Loucy (cell line): ENCODE results near the gene TTLL3.
"Not testable (repeated sequence)": the region's sequence is repeated elsewhere in the genome, so short reads cannot be mapped to it uniquely, and the experiment has no call there.

Experiments
- H2AFZ ChIP-seq: fragments of 200-600 bp; sonication (generic); 2 replicates; pipeline ENCODE4 v1.6.0; 2016; ENCODE audit warnings: antibody characterized with exemption, mild to moderate bottlenecking, low read length, moderate library complexity
- H3F3A ChIP-seq: fragments of 200-600 bp; 2 replicates; pipeline ENCODE4 v1.6.0; 2016; ENCODE audit warnings: antibody characterized with exemption, low read depth, mild to moderate bottlenecking
- H3K27me3 ChIP-seq: fragments of 200-600 bp; sonication (generic); 2 replicates; pipeline ENCODE4 v1.6.1; 2014; ENCODE audit warnings: low read length, mild to moderate bottlenecking; ENCODE audit not compliant: insufficient read depth, poor library complexity, severe bottlenecking
- H3K36me3 ChIP-seq: fragments of 200-600 bp; sonication (generic); 2 replicates; pipeline ENCODE4 v1.6.1; 2016; ENCODE audit warnings: low read length; ENCODE audit not compliant: insufficient read depth
- H3K4me1 ChIP-seq: fragments of 200-600 bp; sonication (generic); 2 replicates; pipeline ENCODE4 v1.5.1; 2014; ENCODE audit warnings: low read length, mild to moderate bottlenecking; ENCODE audit not compliant: insufficient read depth, poor library complexity, severe bottlenecking
- H3K4me2 ChIP-seq: fragments of 200-600 bp; sonication (generic); 2 replicates; pipeline ENCODE4 v1.6.0; 2014; ENCODE audit warnings: antibody characterized with exemption, low read length, low read depth, mild to moderate bottlenecking; ENCODE audit not compliant: poor library complexity, severe bottlenecking
- H3K4me3 ChIP-seq: fragments of 200-600 bp; sonication (generic); 2 replicates; pipeline ENCODE4 v1.5.1; 2014; ENCODE audit warnings: low read length, mild to moderate bottlenecking, mixed read lengths; ENCODE audit not compliant: poor library complexity, severe bottlenecking
- H3K79me2 ChIP-seq: fragments of 200-600 bp; sonication (generic); 2 replicates; pipeline ENCODE4 v1.6.1; 2014; ENCODE audit warnings: low read length; ENCODE audit not compliant: insufficient read depth
- H3K9ac ChIP-seq: fragments of 200-600 bp; sonication (generic); 2 replicates; pipeline ENCODE4 v1.6.0; 2014; ENCODE audit warnings: mild to moderate bottlenecking, low read depth, low read length, moderate library complexity; ENCODE audit not compliant: poor library complexity, severe bottlenecking
- H3K9me2 ChIP-seq: fragments of 200-600 bp; sonication (generic); replicated peaks from 2 replicates; pipeline ENCODE4 v1.6.1; 2016; ENCODE audit warnings: low read depth, low read length, mixed read lengths
- H3K9me3 ChIP-seq: fragments of 200-600 bp; sonication (generic); 2 replicates; pipeline ENCODE4 v1.6.1; 2014; ENCODE audit warnings: mild to moderate bottlenecking, antibody characterized with exemption, low read length, low read depth; ENCODE audit not compliant: insufficient read depth
- H4K20me1 ChIP-seq: fragments of 200-600 bp; sonication (generic); 2 replicates; pipeline ENCODE4 v1.6.0; 2014; ENCODE audit warnings: antibody characterized with exemption, low read length, mild to moderate bottlenecking; ENCODE audit not compliant: insufficient read depth, poor library complexity, severe bottlenecking
- EZH2phosphoT487 ChIP-seq: fragments of 200-600 bp; IDR thresholded peaks from 2 replicates; pipeline ENCODE4 v1.6.1; 2018; ENCODE audit warnings: antibody characterized with exemption, mild to moderate bottlenecking, moderate library complexity, borderline replicate concordance
- TF ChIP-seq, protein P1 (sequence below): fragments of 200-600 bp; sonication (generic); conservative IDR thresholded peaks from 2 replicates; pipeline ENCODE4 v1.5.1; 2014; ENCODE audit warnings: mild to moderate bottlenecking, antibody characterized with exemption, low read length

Gene TTLL3

DNA sequence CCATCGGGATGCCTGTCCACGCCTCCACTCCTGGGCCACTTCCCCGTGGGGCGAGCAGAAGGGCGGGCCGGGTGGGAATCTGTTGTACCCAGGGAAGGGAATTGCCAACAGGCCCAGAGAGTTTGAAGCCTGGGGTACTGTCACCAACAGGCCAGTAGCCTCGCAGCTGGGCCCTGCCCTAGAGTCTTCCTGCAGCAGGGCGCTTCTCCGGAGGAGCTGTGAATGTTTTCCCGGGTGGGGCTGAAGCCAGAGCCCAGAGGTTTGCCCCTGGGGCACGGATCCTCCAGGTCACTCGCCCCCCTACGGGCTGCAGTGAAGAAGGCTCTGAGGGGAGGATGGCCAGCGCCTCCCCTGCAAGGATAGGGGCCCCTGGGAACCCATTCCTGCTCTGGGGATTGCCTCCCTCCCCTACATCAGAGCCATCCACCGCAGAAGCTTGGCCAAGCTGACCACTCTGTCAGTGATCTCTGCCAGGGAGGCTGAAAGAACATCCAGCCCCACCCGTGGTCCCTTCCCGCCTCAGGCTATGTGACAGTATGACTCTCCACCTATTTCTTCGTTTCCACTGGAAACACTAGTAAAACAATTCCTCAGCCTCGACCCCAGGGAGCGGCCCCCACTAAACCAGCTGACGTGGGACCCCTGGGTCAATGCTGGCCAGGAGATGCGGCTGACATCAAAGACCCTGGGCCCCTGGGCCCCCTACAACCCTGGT, 53.2 kb downstream of the TTLL3 start:
- no peaks in the 10 kb centered on the region for H3K36me3 ChIP-seq
- TF ChIP-seq EZH2phosphoT487: no peak
- TF ChIP-seq, protein P1, sequence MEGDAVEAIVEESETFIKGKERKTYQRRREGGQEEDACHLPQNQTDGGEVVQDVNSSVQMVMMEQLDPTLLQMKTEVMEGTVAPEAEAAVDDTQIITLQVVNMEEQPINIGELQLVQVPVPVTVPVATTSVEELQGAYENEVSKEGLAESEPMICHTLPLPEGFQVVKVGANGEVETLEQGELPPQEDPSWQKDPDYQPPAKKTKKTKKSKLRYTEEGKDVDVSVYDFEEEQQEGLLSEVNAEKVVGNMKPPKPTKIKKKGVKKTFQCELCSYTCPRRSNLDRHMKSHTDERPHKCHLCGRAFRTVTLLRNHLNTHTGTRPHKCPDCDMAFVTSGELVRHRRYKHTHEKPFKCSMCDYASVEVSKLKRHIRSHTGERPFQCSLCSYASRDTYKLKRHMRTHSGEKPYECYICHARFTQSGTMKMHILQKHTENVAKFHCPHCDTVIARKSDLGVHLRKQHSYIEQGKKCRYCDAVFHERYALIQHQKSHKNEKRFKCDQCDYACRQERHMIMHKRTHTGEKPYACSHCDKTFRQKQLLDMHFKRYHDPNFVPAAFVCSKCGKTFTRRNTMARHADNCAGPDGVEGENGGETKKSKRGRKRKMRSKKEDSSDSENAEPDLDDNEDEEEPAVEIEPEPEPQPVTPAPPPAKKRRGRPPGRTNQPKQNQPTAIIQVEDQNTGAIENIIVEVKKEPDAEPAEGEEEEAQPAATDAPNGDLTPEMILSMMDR: no peak
- no peaks in the 10 kb centered on the region for H3K27me3 ChIP-seq
- H3K4me1 ChIP-seq: peaks cover 8% of the 10 kb centered on the region
- no peak overlapping the region for H3K9ac ChIP-seq
- no peak overlapping the region for H3K4me3 ChIP-seq
- no peaks in the 10 kb centered on the region for H3K9me2 ChIP-seq
- H3K9me3 ChIP-seq: no peaks in the 10 kb centered on the region
- H4K20me1 ChIP-seq: no peaks in the 10 kb centered on the region
- H3F3A ChIP-seq: no peaks in the 10 kb centered on the region
- no peak overlapping the region for H2AFZ ChIP-seq
- H3K4me2 ChIP-seq: no peak overlapping the region
- H3K79me2 ChIP-seq: no peaks in the 10 kb centered on the region

DNA sequence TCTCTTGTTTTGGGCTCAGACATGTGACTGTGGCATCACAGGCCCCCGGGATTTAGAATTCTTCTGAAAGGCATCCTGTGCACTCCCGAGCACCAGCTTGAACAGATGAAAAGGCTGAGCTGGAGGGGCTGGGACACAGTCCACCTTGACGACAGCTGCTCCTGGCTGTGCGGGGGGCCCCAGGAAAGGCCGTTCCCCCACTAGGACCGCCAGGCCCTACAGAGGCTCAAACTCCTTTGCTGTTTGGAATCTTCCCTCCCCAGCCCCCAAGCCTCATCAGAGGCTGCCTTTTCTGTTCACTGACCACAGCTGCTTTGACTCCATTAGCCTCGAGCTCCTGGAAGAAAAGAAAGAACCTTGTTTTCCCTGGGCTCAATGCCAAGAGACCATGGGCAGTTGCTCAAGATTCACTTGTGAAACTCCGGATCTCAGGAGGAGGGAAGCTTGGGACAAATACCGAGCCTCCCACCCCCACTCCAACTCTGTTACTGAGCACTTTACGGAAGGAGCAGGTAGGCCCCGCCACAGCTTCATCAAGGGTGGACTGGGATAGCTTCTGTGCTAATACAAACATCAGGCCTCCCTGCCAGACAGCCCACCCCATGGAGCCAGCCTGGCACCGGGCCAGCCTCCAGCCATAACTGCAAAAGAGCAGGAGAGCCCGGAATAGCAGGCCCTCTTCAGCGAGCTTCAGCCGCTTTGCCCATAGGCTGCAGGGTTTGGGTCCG, 54.3 kb downstream of the TTLL3 start:
- no peak overlapping the region for H3K9ac ChIP-seq
- no peak overlapping the region for H3K4me3 ChIP-seq
- no peak overlapping the region for H2AFZ ChIP-seq
- H3K27me3 ChIP-seq: no peaks in the 10 kb centered on the region
- TF ChIP-seq, protein P1: no peak
- TF ChIP-seq EZH2phosphoT487: no peak
- H4K20me1 ChIP-seq: no peaks in the 10 kb centered on the region
- no peaks in the 10 kb centered on the region for H3F3A ChIP-seq
- H3K9me3 ChIP-seq: no peaks in the 10 kb centered on the region
- no peaks in the 10 kb centered on the region for H3K79me2 ChIP-seq
- no peaks in the 10 kb centered on the region for H3K9me2 ChIP-seq
- peaks cover 8% of the 10 kb centered on the region for H3K4me1 ChIP-seq
- no peak overlapping the region for H3K4me2 ChIP-seq
- no peaks in the 10 kb centered on the region for H3K36me3 ChIP-seq

GRCh38 chr3:9865125-9865637, 55.1 kb downstream of the TTLL3 start:
- not testable (repeated sequence) for H3K27me3 ChIP-seq, H3K4me3 ChIP-seq, H3K79me2 ChIP-seq, H4K20me1 ChIP-seq, H3K9ac ChIP-seq, H3K9me3 ChIP-seq, H3K36me3 ChIP-seq, H3F3A ChIP-seq, H3K9me2 ChIP-seq, H3K4me2 ChIP-seq, H2AFZ ChIP-seq, H3K4me1 ChIP-seq
